Spleen (tissue), 7 donors: Measurements from ENCODE around the gene DMRT2.

Experiments used
- POLR2A ChIP-seq, 3 donors: fragments of 450-650 bp; IDR thresholded peaks; one replicate each; pipeline ENCODE4 v1.5.1; 2017; ENCODE audit warnings: antibody characterized with exemption in 3 of 3, mild to moderate bottlenecking in 1 of 3
- POLR2AphosphoS5 ChIP-seq, 3 donors: sonication (generic); formaldehyde crosslinking; IDR thresholded peaks; one replicate each; pipeline ENCODE4 v1.5.1; 2017; ENCODE audit warnings: antibody characterized with exemption in 3 of 3
- TF ChIP-seq, protein P1 (sequence below), 11 experiments: fragments of 200-600 bp in 7 of 11; fragments of 450-650 bp in 4 of 11; sonication (generic) in 4 of 11; IDR thresholded peaks in 8 of 11; conservative IDR thresholded peaks in 3 of 11; 1 replicate in 7 of 11; 2 replicates in 4 of 11; pipeline versions ENCODE4 v1.4.0 to v1.8.0; 2016 to 2021; ENCODE audit warnings: antibody characterized with exemption in 11 of 11, inconsistent platforms in 4 of 11, mild to moderate bottlenecking in 1 of 11
- donor health status: DM: no; HTN: no; CAD: no; lungs with moderate emphysema.
- donor health status: DM: no; HTN: no; CAD: no.
- donor health status: DM: no; HTN: no; CAD: no.

DNA sequence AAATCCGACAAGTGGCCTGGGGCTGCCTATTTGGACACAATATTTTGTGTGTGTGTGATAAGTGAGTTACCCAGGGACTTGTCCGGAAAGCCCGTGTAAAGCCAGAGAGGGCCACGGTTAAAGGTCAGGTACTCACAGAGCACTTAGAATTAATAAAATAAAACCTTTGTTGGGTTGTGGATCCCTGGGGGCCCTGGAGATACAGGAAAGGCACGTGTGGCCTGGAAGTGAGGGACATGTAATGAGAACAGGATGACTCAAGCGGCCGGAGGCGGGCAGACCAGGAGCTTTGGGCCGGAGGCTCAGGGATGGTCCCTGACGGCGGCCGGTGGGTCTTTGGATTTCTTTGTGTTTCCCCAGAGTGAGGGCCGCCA, 1.0 kb downstream of the DMRT2 start:
- TF ChIP-seq POLR2AphosphoS5 (IDR thresholded peaks at IDR 0.05): no peak
- TF ChIP-seq, protein P1, sequence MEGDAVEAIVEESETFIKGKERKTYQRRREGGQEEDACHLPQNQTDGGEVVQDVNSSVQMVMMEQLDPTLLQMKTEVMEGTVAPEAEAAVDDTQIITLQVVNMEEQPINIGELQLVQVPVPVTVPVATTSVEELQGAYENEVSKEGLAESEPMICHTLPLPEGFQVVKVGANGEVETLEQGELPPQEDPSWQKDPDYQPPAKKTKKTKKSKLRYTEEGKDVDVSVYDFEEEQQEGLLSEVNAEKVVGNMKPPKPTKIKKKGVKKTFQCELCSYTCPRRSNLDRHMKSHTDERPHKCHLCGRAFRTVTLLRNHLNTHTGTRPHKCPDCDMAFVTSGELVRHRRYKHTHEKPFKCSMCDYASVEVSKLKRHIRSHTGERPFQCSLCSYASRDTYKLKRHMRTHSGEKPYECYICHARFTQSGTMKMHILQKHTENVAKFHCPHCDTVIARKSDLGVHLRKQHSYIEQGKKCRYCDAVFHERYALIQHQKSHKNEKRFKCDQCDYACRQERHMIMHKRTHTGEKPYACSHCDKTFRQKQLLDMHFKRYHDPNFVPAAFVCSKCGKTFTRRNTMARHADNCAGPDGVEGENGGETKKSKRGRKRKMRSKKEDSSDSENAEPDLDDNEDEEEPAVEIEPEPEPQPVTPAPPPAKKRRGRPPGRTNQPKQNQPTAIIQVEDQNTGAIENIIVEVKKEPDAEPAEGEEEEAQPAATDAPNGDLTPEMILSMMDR (IDR thresholded peaks at IDR 0.05 in 8 of 11, conservative IDR thresholded peaks at IDR 0.05 in 3 of 11): no peak
- no peak for TF ChIP-seq POLR2A (IDR thresholded peaks at IDR 0.05)
